ENCODE results near the gene TCERG1.

DNA sequence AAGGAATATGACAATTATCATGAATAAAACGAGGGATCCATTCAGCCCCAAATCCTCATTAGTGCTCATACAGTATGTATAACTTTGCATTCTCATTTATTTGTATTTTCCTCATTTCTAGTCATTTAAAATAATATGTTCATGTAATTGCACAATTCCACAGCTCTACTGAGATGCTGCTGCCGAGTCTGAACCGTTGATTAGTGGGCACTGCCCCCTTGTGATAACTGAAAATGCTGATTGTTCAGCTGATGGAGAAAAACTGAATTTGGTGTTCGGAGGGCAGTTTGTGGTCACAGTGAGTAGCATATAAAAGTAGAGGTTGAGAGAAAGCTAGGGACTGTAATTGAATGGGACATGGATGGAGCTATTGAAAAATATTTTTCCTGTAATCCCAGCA, 81.1 kb downstream of the TCERG1 start:
- TF ChIP-seq, protein P1, sequence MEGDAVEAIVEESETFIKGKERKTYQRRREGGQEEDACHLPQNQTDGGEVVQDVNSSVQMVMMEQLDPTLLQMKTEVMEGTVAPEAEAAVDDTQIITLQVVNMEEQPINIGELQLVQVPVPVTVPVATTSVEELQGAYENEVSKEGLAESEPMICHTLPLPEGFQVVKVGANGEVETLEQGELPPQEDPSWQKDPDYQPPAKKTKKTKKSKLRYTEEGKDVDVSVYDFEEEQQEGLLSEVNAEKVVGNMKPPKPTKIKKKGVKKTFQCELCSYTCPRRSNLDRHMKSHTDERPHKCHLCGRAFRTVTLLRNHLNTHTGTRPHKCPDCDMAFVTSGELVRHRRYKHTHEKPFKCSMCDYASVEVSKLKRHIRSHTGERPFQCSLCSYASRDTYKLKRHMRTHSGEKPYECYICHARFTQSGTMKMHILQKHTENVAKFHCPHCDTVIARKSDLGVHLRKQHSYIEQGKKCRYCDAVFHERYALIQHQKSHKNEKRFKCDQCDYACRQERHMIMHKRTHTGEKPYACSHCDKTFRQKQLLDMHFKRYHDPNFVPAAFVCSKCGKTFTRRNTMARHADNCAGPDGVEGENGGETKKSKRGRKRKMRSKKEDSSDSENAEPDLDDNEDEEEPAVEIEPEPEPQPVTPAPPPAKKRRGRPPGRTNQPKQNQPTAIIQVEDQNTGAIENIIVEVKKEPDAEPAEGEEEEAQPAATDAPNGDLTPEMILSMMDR (IDR thresholded peaks at IDR 0.05 in 4 of 5, conservative IDR thresholded peaks at IDR 0.05 in 1 of 5), result no peak
- TF ChIP-seq POLR2A (IDR thresholded peaks at IDR 0.05), result no peak
